H1 (cell line): Measurements from ENCODE around the gene EIPR1. TPM values are rescaled to one million over a fixed set of nuclear protein-coding genes. Genes with fewer than 3 reads are reported as not detected.

Experiments
- CTCF ChIA-PET: fragments of 300-600 bp; sonication (Branson Sonifier 250); formaldehyde crosslinking; loops from one replicate; lab custom pipeline; 2021; ENCODE audit not compliant: partially characterized antibody; lab: Charles Lee
- POLR2A ChIA-PET: fragments of 300-600 bp; sonication (Branson Sonifier 250); formaldehyde crosslinking; loops from one replicate; lab custom pipeline; 2021; ENCODE audit warnings: inconsistent platforms; ENCODE audit not compliant: partially characterized antibody; lab: Charles Lee
- DNase-seq, 2 experiments: peaks; one replicate each; pipeline versions ENCODE4 v3.0.0 to v3.0.0-alpha.2; 2010 to 2022; ENCODE audit warnings: low spot score in 2 of 2, low read depth in 1 of 2, mixed read lengths in 1 of 2
- FAIRE-seq: peaks from 2 replicates; lab custom pipeline; 2011; peaks lifted over from hg19 to GRCh38; lab: Jason Lieb, UNC
- H2AFZ ChIP-seq: 2 replicates; pipeline ENCODE4 v1.8.1; 2012; ENCODE audit warnings: low read length, inconsistent platforms
- H2AK5ac ChIP-seq: 2 replicates; pipeline ENCODE4 v1.6.1; 2013; ENCODE audit warnings: low read depth, low read length
- H2BK120ac ChIP-seq: replicated peaks from 2 replicates; pipeline ENCODE3; 2013; ENCODE audit warnings: low read depth, low read length, inconsistent platforms
- H2BK12ac ChIP-seq: 2 replicates; pipeline ENCODE4 v1.6.1; 2013; ENCODE audit warnings: low read depth, low read length
- H2BK15ac ChIP-seq: 2 replicates; pipeline ENCODE4 v1.6.1; 2013; ENCODE audit warnings: low read length
- H2BK20ac ChIP-seq: 2 replicates; pipeline ENCODE4 v1.6.1; 2013; ENCODE audit warnings: low read length
- H2BK5ac ChIP-seq: 2 replicates; pipeline ENCODE4 v1.6.1; 2013; ENCODE audit warnings: low read depth, low read length
- H3K14ac ChIP-seq: 2 replicates; pipeline ENCODE4 v1.6.1; 2013; ENCODE audit warnings: inconsistent platforms; ENCODE audit not compliant: insufficient read length
- H3K18ac ChIP-seq: 2 replicates; pipeline ENCODE4 v1.6.1; 2013; ENCODE audit warnings: low read length; ENCODE audit errors: extremely low read depth
- H3K23ac ChIP-seq: 2 replicates; pipeline ENCODE4 v1.6.1; 2013; ENCODE audit warnings: inconsistent platforms; ENCODE audit not compliant: insufficient read length
- H3K23me2 ChIP-seq: 2 replicates; pipeline ENCODE4 v1.6.1; 2013; ENCODE audit warnings: low read depth, low read length
- H3K27ac ChIP-seq: 2 replicates; pipeline ENCODE4 v1.6.1; 2011; ENCODE audit warnings: low read depth, low read length, inconsistent platforms
- H3K27me3 ChIP-seq, 4 experiments: replicated peaks in 1 of 4; 1 replicate in 1 of 4; 2 replicates in 3 of 4; pipeline versions ENCODE4 v1.6.1 to v1.8.1; 2011 to 2013; ENCODE audit warnings: low read length in 3 of 4, mild to moderate bottlenecking in 3 of 4, inconsistent platforms in 2 of 4, mixed read lengths in 2 of 4, moderate library complexity in 1 of 4; ENCODE audit not compliant: control insufficient read depth in 3 of 4, insufficient read depth in 3 of 4; ENCODE audit errors: extremely low read depth in 1 of 4
- H3K36me3 ChIP-seq, 4 experiments: 2 replicates each; pipeline versions ENCODE4 v1.6.1 to v1.8.1; 2011 to 2013; ENCODE audit warnings: mild to moderate bottlenecking in 4 of 4, low read length in 3 of 4, moderate library complexity in 2 of 4, control low read depth in 1 of 4, inconsistent platforms in 1 of 4; ENCODE audit not compliant: insufficient read depth in 4 of 4, control insufficient read depth in 2 of 4
- H3K4ac ChIP-seq: replicated peaks from 2 replicates; pipeline ENCODE3; 2013; ENCODE audit warnings: low read length, low read depth, mixed read lengths, inconsistent platforms; ENCODE audit not compliant: insufficient read length
- H3K4me1 ChIP-seq, 4 experiments: replicated peaks in 1 of 4; 1 replicate in 1 of 4; 2 replicates in 3 of 4; pipeline versions ENCODE4 v1.6.1 to v1.8.1; 2011 to 2013; ENCODE audit warnings: low read length in 3 of 4, inconsistent platforms in 2 of 4, mixed read lengths in 1 of 4; ENCODE audit not compliant: insufficient read depth in 4 of 4, control insufficient read depth in 3 of 4
- H3K4me2 ChIP-seq, 2 experiments: 2 replicates each; pipeline versions ENCODE4 v1.6.1 to v1.8.1; 2011 to 2013; ENCODE audit warnings: low read depth in 2 of 2, low read length in 2 of 2, control low read depth in 1 of 2, inconsistent platforms in 1 of 2, mild to moderate bottlenecking in 1 of 2; ENCODE audit not compliant: insufficient read depth in 1 of 2
- H3K4me3 ChIP-seq, 4 experiments: fragments of 200-600, 300-600 bp in 1 of 4; sonication (generic), shearing (Covaris generic), sonication (Bioruptor Twin) in 1 of 4; 2 replicates each; pipeline versions ENCODE4 v1.5.1 to v1.8.1; 2011 to 2016; ENCODE audit warnings: low read length in 4 of 4, low read depth in 3 of 4, control low read depth in 2 of 4, inconsistent platforms in 2 of 4, mild to moderate bottlenecking in 2 of 4, mixed read lengths in 1 of 4, moderate library complexity in 1 of 4; ENCODE audit not compliant: insufficient read depth in 2 of 4; ENCODE audit errors: extremely low read depth in 1 of 4
- H3K56ac ChIP-seq: replicated peaks from 2 replicates; pipeline ENCODE3; 2013; ENCODE audit warnings: low read depth, mild to moderate bottlenecking, mixed read lengths, low read length, inconsistent platforms; ENCODE audit not compliant: insufficient read length
- H3K79me1 ChIP-seq: 2 replicates; pipeline ENCODE4 v1.6.1; 2013; ENCODE audit warnings: low read depth, low read length, control low read depth
- H3K79me2 ChIP-seq, 2 experiments: 2 replicates each; pipeline versions ENCODE4 v1.6.1 to v1.8.1; 2012 to 2013; ENCODE audit warnings: low read length in 2 of 2, mild to moderate bottlenecking in 2 of 2, inconsistent platforms in 1 of 2; ENCODE audit not compliant: insufficient read depth in 2 of 2, control insufficient read depth in 1 of 2
- H3K9ac ChIP-seq, 4 experiments: replicated peaks in 1 of 4; 1 replicate in 1 of 4; 2 replicates in 3 of 4; pipeline versions ENCODE4 v1.6.1 to v1.8.1; 2011 to 2013; ENCODE audit warnings: low read depth in 3 of 4, low read length in 3 of 4, control low read depth in 2 of 4, mild to moderate bottlenecking in 2 of 4, moderate library complexity in 2 of 4, inconsistent platforms in 1 of 4; ENCODE audit errors: extremely low read depth in 1 of 4
- H3K9me3 ChIP-seq, 2 experiments: 2 replicates each; pipeline versions ENCODE4 v1.6.1 to v1.8.1; 2012 to 2013; ENCODE audit warnings: mild to moderate bottlenecking in 2 of 2, moderate library complexity in 2 of 2, control low read depth in 1 of 2, inconsistent platforms in 1 of 2, low read depth in 1 of 2, low read length in 1 of 2, mixed read lengths in 1 of 2; ENCODE audit not compliant: insufficient read depth in 2 of 2
- H4K20me1 ChIP-seq, 2 experiments: replicated peaks in 1 of 2; 2 replicates each; pipeline versions ENCODE3 to v1.8.1; 2011 to 2013; ENCODE audit warnings: inconsistent platforms in 2 of 2, low read length in 2 of 2, mild to moderate bottlenecking in 1 of 2; ENCODE audit not compliant: insufficient read depth in 2 of 2, control insufficient read depth in 1 of 2
- H4K5ac ChIP-seq: 2 replicates; pipeline ENCODE4 v1.6.1; 2013; ENCODE audit warnings: low read length, low read depth, mixed read lengths, inconsistent platforms; ENCODE audit not compliant: insufficient read length
- H4K8ac ChIP-seq: 2 replicates; pipeline ENCODE4 v1.8.0; 2013; ENCODE audit warnings: mild to moderate bottlenecking, moderate library complexity, low read length, inconsistent platforms; ENCODE audit not compliant: insufficient read depth; ENCODE audit errors: extremely low read depth
- H4K91ac ChIP-seq: replicated peaks from 2 replicates; pipeline ENCODE3; 2013; ENCODE audit warnings: low read length, mixed read lengths, inconsistent platforms; ENCODE audit not compliant: insufficient read length
- CBX5 ChIP-seq: fragments of 300-800, 300-1000 bp; sonication (generic); IDR thresholded peaks from 2 replicates; pipeline ENCODE4 v1.7.1; 2016; ENCODE audit warnings: antibody characterized with exemption, low read length, low read depth
- HDAC2 ChIP-seq, 2 experiments: fragments of 300-600 bp in 1 of 2; sonication (generic) in 1 of 2; IDR thresholded peaks; 2 replicates each; pipeline ENCODE4 v1.6.1; 2011 to 2012; ENCODE audit warnings: low read depth in 2 of 2, low read length in 2 of 2, mild to moderate bottlenecking in 2 of 2, moderate library complexity in 2 of 2, borderline replicate concordance in 1 of 2, inconsistent platforms in 1 of 2
- KDM5A ChIP-seq: fragments of 200-600 bp; IDR thresholded peaks from 2 replicates; pipeline ENCODE4 v1.7.1; 2012; ENCODE audit warnings: mild to moderate bottlenecking, low read length, inconsistent platforms, mixed read lengths
- PHF8 ChIP-seq: fragments of 200-600 bp; sonication (generic); conservative IDR thresholded peaks from 2 replicates; pipeline ENCODE4 v1.7.1; 2012; ENCODE audit warnings: low read depth, mild to moderate bottlenecking, inconsistent platforms, low read length, moderate library complexity
- RBBP5 ChIP-seq: IDR thresholded peaks from 2 replicates; pipeline ENCODE4 v1.7.1; 2012; ENCODE audit warnings: low read depth, mild to moderate bottlenecking, inconsistent platforms, low read length, moderate library complexity, borderline replicate concordance
- RXRA ChIP-seq: IDR thresholded peaks from 2 replicates; pipeline ENCODE4 v1.6.1; 2011; ENCODE audit warnings: low read depth, mild to moderate bottlenecking, low read length, moderate library complexity; ENCODE audit not compliant: insufficient read depth
- TEAD4 ChIP-seq: IDR thresholded peaks from 2 replicates; pipeline ENCODE4 v1.6.1; 2012; ENCODE audit warnings: low read depth, low read length, inconsistent platforms, mixed read lengths
- WGBS, 2 experiments: shearing (Covaris generic) in 1 of 2; methylation state at CpG; one replicate each; pipeline versions ENCODE4 v1.1.6 to v1.1.7; 2013 to 2015; ENCODE audit warnings: low lambda C conversion rate in 2 of 2, mixed read lengths in 2 of 2, inconsistent platforms in 1 of 2, low coverage in 1 of 2, missing lambda C conversion rate in 1 of 2; ENCODE audit not compliant: insufficient replicate concordance in 2 of 2, insufficient coverage in 1 of 2, insufficient read length in 1 of 2; ENCODE audit errors: extremely low coverage in 1 of 2, missing lambda C conversion rate in 1 of 2; 5-methylcytosine and 5-hydroxymethylcytosine counted together
- polyA plus RNA-seq, 7 experiments: library from polyadenylated mRNA; depleted of rRNA in 3 of 7; stranded (reverse) in 5 of 7; unstranded in 2 of 7; fragments of >200 nt in 5 of 7; fragments of 200-250 nt in 2 of 7; gene quantifications; 1 replicate in 5 of 7; 2 replicates in 1 of 7; 4 replicates in 1 of 7; pipeline versions ENCODE4 v1.2.1 to v1.2.3, GENCODE V29; 2011 to 2013; ENCODE audit warnings: missing spikeins in 2 of 7, mixed read lengths in 2 of 7
- total RNA-seq: library from RNA; stranded (reverse); fragmentation: NEBNext Ultra II Directional; extraction: Animal tissue kit (Norgen Biotek cat#: 25700); gene quantifications from 2 replicates; pipeline ENCODE4 v1.2.1, GENCODE V29; 2021
- TF ChIP-seq, protein P1 (sequence below), 3 experiments: IDR thresholded peaks; 1 replicate in 2 of 3; 2 replicates in 1 of 3; pipeline versions ENCODE4 v1.5.1 to v1.6.1; 2011; ENCODE audit warnings: low read length in 3 of 3, mild to moderate bottlenecking in 3 of 3, inconsistent platforms in 2 of 3, low read depth in 1 of 3, moderate library complexity in 1 of 3; ENCODE audit not compliant: insufficient read depth in 1 of 3; ENCODE audit errors: control extremely low read depth in 1 of 3

Gene EIPR1
- total and polyA plus RNA-seq, 2 of the 8 experiments (the other 6 are each of a cell fraction or from before 2014, with no cell fraction given), result 26.3 to 56.4 TPM

GRCh38 chr2:3324404-3325281 is 53.0 kb downstream of the EIPR1 start:
- Histone ChIP-seq H4K8ac (peak overlapping the region; percentile 78; the same call in 1 of the 2 replicates), H3K4me3 (no peak overlapping the region), H3K9me3 (no peaks in the 10 kb centered on the region; a peak in 1 of 4 replicates), H2BK12ac (no peak overlapping the region), H2AFZ (no peak overlapping the region), H2BK15ac (no peak overlapping the region), H4K5ac (no peak overlapping the region), H3K4me2 (no peak overlapping the region), H2BK5ac (no peak overlapping the region), H3K23ac (no peak overlapping the region), H3K27me3 (no peaks in the 10 kb centered on the region), H3K27ac (no peak overlapping the region), H3K23me2 (no peaks in the 10 kb centered on the region), H2AK5ac (no peak overlapping the region), H2BK120ac (no peak overlapping the region), H3K79me2 (no peaks in the 10 kb centered on the region; a peak in 1 of 4 replicates), H3K36me3 (no peaks in the 10 kb centered on the region), H4K91ac (peak overlapping the region; percentile 37), H3K79me1 (peaks cover 10% of the 10 kb centered on the region; the same call in 1 of the 2 replicates), H3K56ac (no peak overlapping the region), H3K9ac (no peak overlapping the region), H2BK20ac (no peak overlapping the region), H4K20me1 (peaks cover 3 to 5% of the 10 kb centered on the region in 2 experiments), H3K18ac (no peak overlapping the region), H3K14ac (no peak overlapping the region), H3K4ac (no peak overlapping the region), H3K4me1 (peaks cover 0 to 12% (median 4%) of the 10 kb centered on the region in 4 experiments; a peak in 5 of 7 replicates)
- 87% methylated on average over 33 of the region's 34 CpGs; no CpG with 5 or more reads in 1 of the 2 experiments for WGBS, 2 experiments
- FAIRE-seq (no peak), DNase-seq (no peak)
- ChIA-PET CTCF (interaction anchor here (0.9 kb wide), 1 partner anchor 101 kb away, joined by 3 read pairs; no protein-coding TSS in a partner anchor), POLR2A (no interaction called here)
- TF ChIP-seq TEAD4 (no peak), RBBP5 (no peak), KDM5A (no peak), HDAC2 (IDR thresholded peaks at IDR 0.05; ENCODE audit: borderline replicate concordance in 1 of 2, low read depth in 2 of 2, low read length in 2 of 2) (no peak), PHF8 (no peak), RXRA (no peak), CBX5 (no peak)
- TF ChIP-seq, protein P1, sequence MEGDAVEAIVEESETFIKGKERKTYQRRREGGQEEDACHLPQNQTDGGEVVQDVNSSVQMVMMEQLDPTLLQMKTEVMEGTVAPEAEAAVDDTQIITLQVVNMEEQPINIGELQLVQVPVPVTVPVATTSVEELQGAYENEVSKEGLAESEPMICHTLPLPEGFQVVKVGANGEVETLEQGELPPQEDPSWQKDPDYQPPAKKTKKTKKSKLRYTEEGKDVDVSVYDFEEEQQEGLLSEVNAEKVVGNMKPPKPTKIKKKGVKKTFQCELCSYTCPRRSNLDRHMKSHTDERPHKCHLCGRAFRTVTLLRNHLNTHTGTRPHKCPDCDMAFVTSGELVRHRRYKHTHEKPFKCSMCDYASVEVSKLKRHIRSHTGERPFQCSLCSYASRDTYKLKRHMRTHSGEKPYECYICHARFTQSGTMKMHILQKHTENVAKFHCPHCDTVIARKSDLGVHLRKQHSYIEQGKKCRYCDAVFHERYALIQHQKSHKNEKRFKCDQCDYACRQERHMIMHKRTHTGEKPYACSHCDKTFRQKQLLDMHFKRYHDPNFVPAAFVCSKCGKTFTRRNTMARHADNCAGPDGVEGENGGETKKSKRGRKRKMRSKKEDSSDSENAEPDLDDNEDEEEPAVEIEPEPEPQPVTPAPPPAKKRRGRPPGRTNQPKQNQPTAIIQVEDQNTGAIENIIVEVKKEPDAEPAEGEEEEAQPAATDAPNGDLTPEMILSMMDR (IDR thresholded peaks at IDR 0.05; ENCODE audit: control extremely low read depth in 1 of 3, insufficient read depth in 1 of 3, low read depth in 1 of 3, low read length in 3 of 3), result no peak
